ENCODE results near the gene OR8A1.

- no peak for TF ChIP-seq POLR2A (IDR thresholded peaks at IDR 0.05)
- TF ChIP-seq CTCF (IDR thresholded peaks at IDR 0.05) = no peak
Measured at GRCh38 chr11:124538019-124538418, 31.8 kb upstream of the OR8A1 start.

Measured in sigmoid colon (tissue), 3 donors.